Mammary epithelial cell (primary cell): ENCODE results near the gene ADARB1.

ENCODE experiments used
- EZH2 ChIP-seq: IDR thresholded peaks from 2 replicates; pipeline ENCODE4 v1.6.1; 2012; ENCODE audit warnings: low read length, inconsistent platforms, borderline replicate concordance
- TF ChIP-seq, protein P1 (sequence below), 2 donors: IDR thresholded peaks in 1 of 2; conservative IDR thresholded peaks in 1 of 2; 2 replicates each; pipeline ENCODE4 v1.5.1; 2011 to 2012; ENCODE audit warnings: inconsistent platforms in 2 of 2, low read length in 2 of 2, mild to moderate bottlenecking in 2 of 2, control low read depth in 1 of 2, low read depth in 1 of 2; ENCODE audit not compliant: insufficient read depth in 1 of 2; ENCODE audit errors: extremely low read depth in 1 of 2

DNA sequence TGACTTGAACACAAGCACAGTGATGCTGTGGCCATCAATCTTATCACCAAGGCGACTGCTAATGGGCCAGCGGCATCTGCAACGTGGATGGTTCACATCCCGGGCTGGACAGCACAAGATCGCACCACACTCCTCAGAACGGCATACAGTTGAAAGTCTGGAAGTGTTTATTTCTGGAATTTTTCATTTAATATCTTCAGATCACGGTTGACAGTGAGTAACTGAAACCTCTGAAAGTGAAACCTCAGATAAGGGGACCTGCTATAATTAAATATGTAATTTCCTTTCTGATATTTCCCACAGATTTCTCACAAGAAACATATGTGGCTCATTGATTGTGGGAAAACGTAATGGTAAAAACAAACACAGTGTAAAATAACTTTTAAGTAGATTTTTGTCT lies 129.6 kb downstream of the ADARB1 start:
- TF ChIP-seq, protein P1, sequence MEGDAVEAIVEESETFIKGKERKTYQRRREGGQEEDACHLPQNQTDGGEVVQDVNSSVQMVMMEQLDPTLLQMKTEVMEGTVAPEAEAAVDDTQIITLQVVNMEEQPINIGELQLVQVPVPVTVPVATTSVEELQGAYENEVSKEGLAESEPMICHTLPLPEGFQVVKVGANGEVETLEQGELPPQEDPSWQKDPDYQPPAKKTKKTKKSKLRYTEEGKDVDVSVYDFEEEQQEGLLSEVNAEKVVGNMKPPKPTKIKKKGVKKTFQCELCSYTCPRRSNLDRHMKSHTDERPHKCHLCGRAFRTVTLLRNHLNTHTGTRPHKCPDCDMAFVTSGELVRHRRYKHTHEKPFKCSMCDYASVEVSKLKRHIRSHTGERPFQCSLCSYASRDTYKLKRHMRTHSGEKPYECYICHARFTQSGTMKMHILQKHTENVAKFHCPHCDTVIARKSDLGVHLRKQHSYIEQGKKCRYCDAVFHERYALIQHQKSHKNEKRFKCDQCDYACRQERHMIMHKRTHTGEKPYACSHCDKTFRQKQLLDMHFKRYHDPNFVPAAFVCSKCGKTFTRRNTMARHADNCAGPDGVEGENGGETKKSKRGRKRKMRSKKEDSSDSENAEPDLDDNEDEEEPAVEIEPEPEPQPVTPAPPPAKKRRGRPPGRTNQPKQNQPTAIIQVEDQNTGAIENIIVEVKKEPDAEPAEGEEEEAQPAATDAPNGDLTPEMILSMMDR (conservative IDR thresholded peaks at IDR 0.05 in 1 of 2, IDR thresholded peaks at IDR 0.05 in 1 of 2; ENCODE audit: extremely low read depth in 1 of 2, insufficient read depth in 1 of 2, low read depth in 1 of 2, low read length in 2 of 2), result no peak
- no peak for TF ChIP-seq EZH2
